ENCODE data around the gene NOS3. TPM values are rescaled to one million over a fixed set of nuclear protein-coding genes. Genes with fewer than 3 reads are reported as not detected.
"Not testable (repeated sequence)": the region's sequence is repeated elsewhere in the genome, so short reads cannot be mapped to it uniquely, and the experiment has no call there.

The NOS3 gene
- total RNA-seq, 3 donors from 2014 or later, result 3.8 to 35.1 (median 5.1) TPM

- Histone ChIP-seq H3K27ac (no peak overlapping the region), H3K27me3 (peaks cover 2 to 37% of the 10 kb centered on the region in 2 donors), H3K9me3 (no peaks in the 10 kb centered on the region), H3K4me1 (no peaks in the 10 kb centered on the region), H3K36me3 (no peaks in the 10 kb centered on the region), H3K4me3 (no peak overlapping the region)
- intact Hi-C loops (cut with DNase I; ENCODE audit: low total_unique reads), result loop anchor here (10.0 kb wide), 1 partner anchor 105 kb away; no protein-coding TSS in a partner anchor
- TF ChIP-seq POLR2A (IDR thresholded peaks at IDR 0.05) (no peak), CTCF (IDR thresholded peaks at IDR 0.05) (no peak), POLR2AphosphoS5 (IDR thresholded peaks at IDR 0.05) (no peak)
- DNase-seq (ENCODE audit: low spot score in 2 of 2), result no peak
These were observed 19.2 kb downstream of the NOS3 start for GRCh38 chr7:151010037-151010306.

GRCh38 chr7:151010307-151011096, 19.7 kb downstream of the NOS3 start:
- H3K27ac ChIP-seq, result peak overlapping the region in 1 of 2 donors; percentile 32
- no peak for DNase-seq (ENCODE audit: low spot score in 2 of 2)
- H3K4me3 ChIP-seq, result no peak overlapping the region
- no peaks in the 10 kb centered on the region for H3K9me3 ChIP-seq
- H3K36me3 ChIP-seq, result no peaks in the 10 kb centered on the region
- no peak for TF ChIP-seq POLR2A (IDR thresholded peaks at IDR 0.05)
- no peak for TF ChIP-seq CTCF (IDR thresholded peaks at IDR 0.05)
- no peak for TF ChIP-seq POLR2AphosphoS5 (IDR thresholded peaks at IDR 0.05)
- no peaks in the 10 kb centered on the region for H3K4me1 ChIP-seq
- peaks cover 2 to 37% of the 10 kb centered on the region in 2 donors for H3K27me3 ChIP-seq
- intact Hi-C loops (cut with DNase I; ENCODE audit: low total_unique reads), result loop anchor here (10.0 kb wide), 1 partner anchor 104 kb away; no protein-coding TSS in a partner anchor

GRCh38 chr7:151011097-151011409, 20.2 kb downstream of the NOS3 start:
- intact Hi-C loops (cut with DNase I; ENCODE audit: low total_unique reads), result loop anchor here (10.0 kb wide), 1 partner anchor 104 kb away; no protein-coding TSS in a partner anchor
- no peak for DNase-seq (ENCODE audit: low spot score in 2 of 2)
- Histone ChIP-seq H3K27ac (peak overlapping the region in 1 of 2 donors; percentile 32), H3K9me3 (no peaks in the 10 kb centered on the region), H3K36me3 (no peaks in the 10 kb centered on the region), H3K4me3 (no peak overlapping the region), H3K4me1 (no peaks in the 10 kb centered on the region), H3K27me3 (peaks cover 2 to 42% of the 10 kb centered on the region in 2 donors)
- TF ChIP-seq POLR2A (IDR thresholded peaks at IDR 0.05), result no peak
- TF ChIP-seq CTCF (IDR thresholded peaks at IDR 0.05), result no peak
- no peak for TF ChIP-seq POLR2AphosphoS5 (IDR thresholded peaks at IDR 0.05)

GRCh38 chr7:151011616-151012015, 20.8 kb downstream of the NOS3 start:
- H3K36me3 ChIP-seq; DNase-seq (ENCODE audit: low spot score in 2 of 2); H3K4me3 ChIP-seq; H3K27ac ChIP-seq; H3K4me1 ChIP-seq; H3K9me3 ChIP-seq: not testable (repeated sequence)
- intact Hi-C loops (cut with DNase I; ENCODE audit: low total_unique reads), result loop anchor here (10.0 kb wide), 1 partner anchor 103 kb away; no protein-coding TSS in a partner anchor
- peaks cover 2 to 48% of the 10 kb centered on the region in 2 donors for H3K27me3 ChIP-seq

- Histone ChIP-seq H3K27me3 (peaks cover 2 to 52% of the 10 kb centered on the region in 2 donors), H3K36me3 (no peaks in the 10 kb centered on the region), H3K27ac (peak overlapping the region in 1 of 2 donors; percentile 0), H3K9me3 (no peaks in the 10 kb centered on the region), H3K4me1 (no peaks in the 10 kb centered on the region), H3K4me3 (no peak overlapping the region)
- intact Hi-C loops (cut with DNase I; ENCODE audit: low total_unique reads), result loop anchor here (10.0 kb wide), 1 partner anchor 103 kb away; no protein-coding TSS in a partner anchor
- TF ChIP-seq POLR2AphosphoS5 (IDR thresholded peaks at IDR 0.05) (no peak), CTCF (IDR thresholded peaks at IDR 0.05) (no peak), POLR2A (IDR thresholded peaks at IDR 0.05) (no peak)
- no peak for DNase-seq (ENCODE audit: low spot score in 2 of 2)
These were observed 21.3 kb downstream of the NOS3 start for GRCh38 chr7:151012031-151012692.
